Mesodermal cell (in vitro differentiated cells): ENCODE results near the gene CATSPERE.
"Not testable (repeated sequence)": the region's sequence is repeated elsewhere in the genome, so short reads cannot be mapped to it uniquely, and the experiment has no call there.

Experiments used
- H3K27ac ChIP-seq: 2 replicates; pipeline ENCODE4 v1.7.0; 2013; ENCODE audit warnings: mild to moderate bottlenecking, low read depth, low read length, moderate library complexity; ENCODE audit not compliant: severe bottlenecking
- H3K36me3 ChIP-seq: 2 replicates; pipeline ENCODE4 v1.7.1; 2013; ENCODE audit warnings: mild to moderate bottlenecking, low read length, moderate library complexity; ENCODE audit not compliant: control insufficient read depth, insufficient read depth
- H3K4me1 ChIP-seq: one replicate; pipeline ENCODE4 v1.7.1; 2013; ENCODE audit warnings: mild to moderate bottlenecking, low read length; ENCODE audit not compliant: insufficient read depth, control insufficient read depth, poor library complexity, severe bottlenecking
- H3K4me3 ChIP-seq: 2 replicates; pipeline ENCODE4 v1.7.0; 2013; ENCODE audit warnings: low read length, control low read depth, mild to moderate bottlenecking; ENCODE audit not compliant: insufficient read depth, poor library complexity, severe bottlenecking; ENCODE audit errors: extremely low read depth
- H3K9me3 ChIP-seq: 2 replicates; pipeline ENCODE4 v1.7.1; 2013; ENCODE audit warnings: mild to moderate bottlenecking, low read length, moderate library complexity; ENCODE audit not compliant: control insufficient read depth
- WGBS, 2 experiments: methylation state at CpG; one replicate each; pipeline ENCODE4 v1.1.5; 2013; ENCODE audit warnings: missing lambda C conversion rate in 2 of 2; ENCODE audit not compliant: insufficient coverage in 2 of 2; 5-methylcytosine and 5-hydroxymethylcytosine counted together

The CATSPERE gene

GRCh38 chr1:244548558-244549115, 87.6 kb downstream of the CATSPERE start:
- WGBS, 2 experiments: no CpG with 5 or more reads among the region's 2 CpGs
- Histone ChIP-seq H3K27ac (no peak overlapping the region), H3K4me1 (no peaks in the 10 kb centered on the region), H3K36me3 (no peaks in the 10 kb centered on the region), H3K4me3 (no peak overlapping the region), H3K9me3 (no peaks in the 10 kb centered on the region)

DNA sequence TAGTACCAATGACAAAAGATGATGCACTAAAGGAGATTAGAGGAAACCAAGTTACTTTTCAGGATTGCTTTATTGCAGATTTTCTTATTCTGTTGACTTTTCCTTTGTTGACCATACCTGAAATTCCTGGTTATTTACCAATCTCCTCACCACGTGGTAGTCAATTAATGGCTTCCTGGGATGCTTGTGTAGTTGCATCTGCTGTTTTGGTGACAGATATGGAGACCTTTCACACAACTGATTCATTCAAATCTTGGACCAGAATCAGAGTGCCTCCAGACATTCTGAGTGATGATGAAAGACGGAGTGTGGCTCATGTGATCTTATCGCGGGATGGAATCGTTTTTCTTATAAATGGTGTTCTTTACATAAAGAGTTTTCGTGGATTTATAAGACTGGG, 91.3 kb downstream of the CATSPERE start:
- H3K4me3 ChIP-seq: no peak overlapping the region
- no peaks in the 10 kb centered on the region for H3K9me3 ChIP-seq
- no peak overlapping the region for H3K27ac ChIP-seq
- H3K4me1 ChIP-seq: no peaks in the 10 kb centered on the region
- 84 to 88% methylated on average over 5 to 6 of the region's 6 CpGs for WGBS, 2 experiments
- H3K36me3 ChIP-seq: no peaks in the 10 kb centered on the region

- Histone ChIP-seq H3K4me1 (no peaks in the 10 kb centered on the region), H3K9me3 (no peaks in the 10 kb centered on the region), H3K27ac (no peak overlapping the region), H3K4me3 (no peak overlapping the region), H3K36me3 (no peaks in the 10 kb centered on the region)
- no CpG with 5 or more reads among the region's 1 CpG for WGBS, 2 experiments
Measured at GRCh38 chr1:244556263-244556662, 95.2 kb downstream of the CATSPERE start.

- 75% methylated on average over 1 of the region's 1 CpG; no CpG with 5 or more reads in 1 of the 2 experiments for WGBS, 2 experiments
- Histone ChIP-seq H3K27ac (no peak overlapping the region), H3K9me3 (no peaks in the 10 kb centered on the region)
Measured at GRCh38 chr1:244557565-244557964, 96.5 kb downstream of the CATSPERE start.

GRCh38 chr1:244559561-244559960, 98.5 kb downstream of the CATSPERE start:
- no peak overlapping the region for H3K27ac ChIP-seq

More at GRCh38 chr1:244557565-244557964, 96.5 kb downstream of the CATSPERE start:
- H3K36me3 ChIP-seq: no peaks in the 10 kb centered on the region
- no peak overlapping the region for H3K4me3 ChIP-seq
- no peaks in the 10 kb centered on the region for H3K4me1 ChIP-seq

GRCh38 chr1:244562877-244563276, 101.8 kb downstream of the CATSPERE start:
- not testable (repeated sequence) for H3K36me3 ChIP-seq, H3K4me1 ChIP-seq, H3K9me3 ChIP-seq, H3K4me3 ChIP-seq, H3K27ac ChIP-seq
- no CpG with 5 or more reads among the region's 1 CpG for WGBS, 2 experiments

More at GRCh38 chr1:244559561-244559960, 98.5 kb downstream of the CATSPERE start:
- Histone ChIP-seq H3K9me3 (no peaks in the 10 kb centered on the region), H3K4me1 (no peaks in the 10 kb centered on the region), H3K36me3 (no peaks in the 10 kb centered on the region), H3K4me3 (no peak overlapping the region)
- WGBS, 2 experiments: no CpG with 5 or more reads among the region's 1 CpG

DNA sequence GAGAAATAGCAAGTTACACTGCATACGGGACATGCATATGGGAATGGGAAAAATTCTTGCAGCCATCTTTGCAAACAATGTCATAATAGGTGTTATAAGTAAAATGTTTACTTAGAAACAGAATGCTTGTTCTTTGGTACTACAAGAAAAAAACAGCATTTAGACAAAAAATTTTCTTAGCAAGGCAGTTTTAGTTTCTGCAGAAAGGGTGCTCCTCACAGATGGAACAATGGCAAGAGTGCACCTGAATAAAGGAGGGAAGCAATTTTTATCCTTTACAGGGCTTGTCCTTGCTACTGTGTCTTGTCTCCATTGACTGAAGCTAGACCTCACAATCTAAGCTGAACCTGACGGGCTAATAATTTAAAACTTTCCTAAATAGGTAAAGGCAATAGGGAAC, 112.7 kb downstream of the CATSPERE start:
- Histone ChIP-seq H3K4me1 (no peaks in the 10 kb centered on the region), H3K36me3 (no peaks in the 10 kb centered on the region), H3K27ac (no peak overlapping the region), H3K4me3 (no peak overlapping the region), H3K9me3 (peaks cover 38% of the 10 kb centered on the region)
- WGBS, 2 experiments: no CpG with 5 or more reads among the region's 2 CpGs

GRCh38 chr1:244576259-244576892, 115.3 kb downstream of the CATSPERE start:
- 89 to 100% methylated on average over 2 to 3 of the region's 3 CpGs for WGBS, 2 experiments
- H3K9me3 ChIP-seq: peaks cover 48% of the 10 kb centered on the region
- no peak overlapping the region for H3K4me3 ChIP-seq
- H3K27ac ChIP-seq: no peak overlapping the region
- H3K4me1 ChIP-seq: no peaks in the 10 kb centered on the region
- no peaks in the 10 kb centered on the region for H3K36me3 ChIP-seq

- not testable (repeated sequence) for H3K4me3 ChIP-seq, H3K4me1 ChIP-seq, H3K36me3 ChIP-seq, H3K27ac ChIP-seq
- WGBS, 2 experiments: 90 to 94% methylated on average over 5 to 7 of the region's 7 CpGs
- peaks cover 41% of the 10 kb centered on the region for H3K9me3 ChIP-seq
Measured at GRCh38 chr1:244578205-244578604, 117.1 kb downstream of the CATSPERE start.

DNA sequence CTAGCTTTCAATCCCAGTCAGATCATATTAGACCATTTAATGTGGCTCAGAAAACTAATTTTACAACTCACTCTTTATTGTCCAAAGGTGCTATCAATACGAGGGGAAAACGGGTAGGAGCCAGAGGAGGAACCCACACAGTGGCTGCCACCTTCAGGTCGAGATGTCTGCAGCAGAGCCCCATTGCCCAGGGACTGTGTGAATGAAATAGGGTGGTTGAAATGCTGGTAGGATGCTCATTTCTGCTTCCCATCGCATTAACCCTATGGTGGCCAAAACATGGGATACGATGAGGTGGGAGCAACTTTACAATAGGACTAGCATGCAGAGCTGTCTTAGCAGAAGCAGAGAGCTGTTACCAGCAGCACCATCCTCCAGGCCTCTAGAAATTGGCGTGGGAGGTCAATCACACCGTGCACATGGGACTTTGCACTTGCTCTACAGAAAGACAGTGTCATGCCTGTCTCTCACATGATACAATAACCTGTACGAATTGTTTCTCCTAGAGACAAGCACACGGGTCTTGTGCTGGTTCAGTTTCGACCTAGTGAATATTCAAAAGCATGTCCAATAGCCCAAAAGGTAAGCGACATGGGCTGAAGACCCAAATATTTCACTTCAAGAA, 122.4 kb downstream of the CATSPERE start:
- Histone ChIP-seq H3K36me3 (no peaks in the 10 kb centered on the region), H3K27ac (no peak overlapping the region), H3K4me3 (no peak overlapping the region), H3K9me3 (peaks cover 11% of the 10 kb centered on the region), H3K4me1 (no peaks in the 10 kb centered on the region)
- 77 to 78% methylated on average over 8 to 11 of the region's 11 CpGs for WGBS, 2 experiments

DNA sequence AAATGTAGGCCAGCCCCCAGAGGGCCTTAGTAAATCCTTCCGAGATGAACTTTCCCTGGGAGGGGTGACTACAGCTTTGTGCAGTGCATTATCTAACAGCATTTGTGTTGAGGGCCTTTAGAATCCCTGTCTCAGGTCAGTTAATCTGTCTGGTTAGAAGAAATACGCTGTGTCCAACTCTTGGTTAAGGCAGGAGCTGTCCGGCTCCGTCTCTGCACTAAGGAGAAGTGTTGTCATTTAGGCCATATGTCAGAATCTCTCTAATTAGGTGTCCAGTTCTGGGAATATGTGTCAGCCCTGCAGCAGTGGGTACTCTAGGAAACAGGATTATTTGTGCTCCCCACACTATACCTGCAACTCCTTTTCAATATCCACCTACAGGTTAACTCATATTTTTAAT, 124.8 kb downstream of the CATSPERE start:
- Histone ChIP-seq H3K36me3 (no peaks in the 10 kb centered on the region), H3K9me3 (no peaks in the 10 kb centered on the region), H3K27ac (no peak overlapping the region), H3K4me1 (no peaks in the 10 kb centered on the region), H3K4me3 (no peak overlapping the region)
- 93 to 97% methylated on average over 3 to 4 of the region's 4 CpGs for WGBS, 2 experiments
